Measurements from ENCODE around the gene NPAS3. TPM values are rescaled to one million over a fixed set of nuclear protein-coding genes. Genes with fewer than 3 reads are reported as not detected.
A peak's percentile ranks its signal among the peaks of the same experiment; 100 is the strongest.

NPAS3 gene
- total and polyA plus RNA-seq, 11 donors: 0.15 to 3.4 (median 0.92) TPM

DNA sequence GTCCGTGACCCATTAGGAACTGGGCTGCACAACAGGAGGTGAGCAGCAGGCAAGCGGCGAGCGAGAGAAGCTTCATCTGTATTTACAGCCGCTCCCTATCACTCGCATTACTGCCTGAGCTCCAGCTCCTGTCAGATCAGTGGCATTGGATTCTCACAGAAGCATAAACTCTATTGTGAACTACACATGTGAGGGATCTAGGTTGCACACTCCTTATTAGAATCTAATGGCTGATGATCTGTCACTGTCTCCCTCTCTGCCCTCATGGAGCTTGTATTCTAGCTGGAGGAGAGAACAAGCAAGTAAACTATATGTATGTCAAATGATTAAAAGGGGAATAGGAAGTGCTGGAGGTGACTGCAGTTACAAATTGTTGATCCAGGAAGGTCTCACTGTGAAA lies 533.1 kb downstream of the NPAS3 start:
- Histone ChIP-seq H3K36me3 (no peaks in the 10 kb centered on the region), H3K4me1 (no peaks in the 10 kb centered on the region), H3K4me3 (no peak overlapping the region), H3K27ac (no peak overlapping the region), H3K27me3 (no peaks in the 10 kb centered on the region), H3K9me3 (no peaks in the 10 kb centered on the region)
- 94 to 97% (median 97%) methylated on average over 6 of the region's 6 CpGs for WGBS, 4 donors
- intact Hi-C loops (cut with DNase I): no loop called here
- no peak for DNase-seq
- TF ChIP-seq, protein P1, sequence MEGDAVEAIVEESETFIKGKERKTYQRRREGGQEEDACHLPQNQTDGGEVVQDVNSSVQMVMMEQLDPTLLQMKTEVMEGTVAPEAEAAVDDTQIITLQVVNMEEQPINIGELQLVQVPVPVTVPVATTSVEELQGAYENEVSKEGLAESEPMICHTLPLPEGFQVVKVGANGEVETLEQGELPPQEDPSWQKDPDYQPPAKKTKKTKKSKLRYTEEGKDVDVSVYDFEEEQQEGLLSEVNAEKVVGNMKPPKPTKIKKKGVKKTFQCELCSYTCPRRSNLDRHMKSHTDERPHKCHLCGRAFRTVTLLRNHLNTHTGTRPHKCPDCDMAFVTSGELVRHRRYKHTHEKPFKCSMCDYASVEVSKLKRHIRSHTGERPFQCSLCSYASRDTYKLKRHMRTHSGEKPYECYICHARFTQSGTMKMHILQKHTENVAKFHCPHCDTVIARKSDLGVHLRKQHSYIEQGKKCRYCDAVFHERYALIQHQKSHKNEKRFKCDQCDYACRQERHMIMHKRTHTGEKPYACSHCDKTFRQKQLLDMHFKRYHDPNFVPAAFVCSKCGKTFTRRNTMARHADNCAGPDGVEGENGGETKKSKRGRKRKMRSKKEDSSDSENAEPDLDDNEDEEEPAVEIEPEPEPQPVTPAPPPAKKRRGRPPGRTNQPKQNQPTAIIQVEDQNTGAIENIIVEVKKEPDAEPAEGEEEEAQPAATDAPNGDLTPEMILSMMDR (IDR thresholded peaks at IDR 0.05): no peak
- no peak for TF ChIP-seq POLR2A (IDR thresholded peaks at IDR 0.05)
- ATAC-seq: no peak

GRCh38 chr14:33475623-33476022 lies 536.9 kb downstream of the NPAS3 start:
- ATAC-seq (no peak), DNase-seq (peak in 3 of 5 donors; percentile 21 to 31 (median 21))
- 50 to 70% (median 63%) methylated on average over 4 of the region's 4 CpGs for WGBS, 4 donors
- intact Hi-C loops (cut with DNase I): no loop called here
- Histone ChIP-seq H3K4me3 (no peak overlapping the region), H3K36me3 (no peaks in the 10 kb centered on the region), H3K4me1 (no peaks in the 10 kb centered on the region), H3K27ac (no peak overlapping the region), H3K27me3 (no peaks in the 10 kb centered on the region), H3K9me3 (no peaks in the 10 kb centered on the region)
- TF ChIP-seq, protein P1 (IDR thresholded peaks at IDR 0.05): peak in 6 of 12 donors; percentile 6 to 43 (median 24)
- TF ChIP-seq POLR2A (IDR thresholded peaks at IDR 0.05): no peak

GRCh38 chr14:33477797-33478196 lies 539.1 kb downstream of the NPAS3 start:
- no peaks in the 10 kb centered on the region for H3K9me3 ChIP-seq
- ATAC-seq (no peak), DNase-seq (no peak)
- H3K4me3 ChIP-seq: no peak overlapping the region
- 70 to 87% (median 80%) methylated on average over 3 of the region's 3 CpGs for WGBS, 4 donors
- H3K4me1 ChIP-seq: no peaks in the 10 kb centered on the region
- H3K27me3 ChIP-seq: peaks cover 0 to 2% (median 0%) of the 10 kb centered on the region in 9 donors
- TF ChIP-seq, protein P1 (IDR thresholded peaks at IDR 0.05): no peak
- TF ChIP-seq POLR2A (IDR thresholded peaks at IDR 0.05): no peak
- H3K27ac ChIP-seq: no peak overlapping the region
- intact Hi-C loops (cut with DNase I): no loop called here
- no peaks in the 10 kb centered on the region for H3K36me3 ChIP-seq

- no peak overlapping the region for H3K4me3 ChIP-seq
- intact Hi-C loops (cut with DNase I): no loop called here
- peaks cover 0 to 5% (median 0%) of the 10 kb centered on the region in 12 donors for H3K4me1 ChIP-seq
- ATAC-seq: no peak
- no peaks in the 10 kb centered on the region for H3K9me3 ChIP-seq
- H3K36me3 ChIP-seq: no peaks in the 10 kb centered on the region
- 76 to 89% (median 84%) methylated on average over 9 of the region's 9 CpGs for whole genome bisulfite sequencing, 4 donors
- no peak overlapping the region for H3K27ac ChIP-seq
- no peak for DNase-seq
- peaks cover 0 to 2% (median 0%) of the 10 kb centered on the region in 9 donors for H3K27me3 ChIP-seq
- TF ChIP-seq POLR2A (IDR thresholded peaks at IDR 0.05): no peak
- TF ChIP-seq, protein P1 (IDR thresholded peaks at IDR 0.05): no peak
Measured at GRCh38 chr14:33480071-33480886, 541.6 kb downstream of the NPAS3 start.
